Stimulated activated CD4-positive, alpha-beta T cell treated with anti-CD3 and anti-CD28 coated beads, Interleukin-4, amount 100 ng/mL, for 48 hours (primary cell): ENCODE data around the gene F11R.
A peak's percentile ranks its signal among the peaks of the same experiment; 100 is the strongest.
"Not testable (repeated sequence)": the region's sequence is repeated elsewhere in the genome, so short reads cannot be mapped to it uniquely, and the experiment has no call there.

Experiments
- DNase-seq, 2 donors: peaks; one replicate each; pipeline ENCODE4 v3.0.0-alpha.2; 2020; ENCODE audit warnings: low read depth in 2 of 2

Gene F11R

DNA sequence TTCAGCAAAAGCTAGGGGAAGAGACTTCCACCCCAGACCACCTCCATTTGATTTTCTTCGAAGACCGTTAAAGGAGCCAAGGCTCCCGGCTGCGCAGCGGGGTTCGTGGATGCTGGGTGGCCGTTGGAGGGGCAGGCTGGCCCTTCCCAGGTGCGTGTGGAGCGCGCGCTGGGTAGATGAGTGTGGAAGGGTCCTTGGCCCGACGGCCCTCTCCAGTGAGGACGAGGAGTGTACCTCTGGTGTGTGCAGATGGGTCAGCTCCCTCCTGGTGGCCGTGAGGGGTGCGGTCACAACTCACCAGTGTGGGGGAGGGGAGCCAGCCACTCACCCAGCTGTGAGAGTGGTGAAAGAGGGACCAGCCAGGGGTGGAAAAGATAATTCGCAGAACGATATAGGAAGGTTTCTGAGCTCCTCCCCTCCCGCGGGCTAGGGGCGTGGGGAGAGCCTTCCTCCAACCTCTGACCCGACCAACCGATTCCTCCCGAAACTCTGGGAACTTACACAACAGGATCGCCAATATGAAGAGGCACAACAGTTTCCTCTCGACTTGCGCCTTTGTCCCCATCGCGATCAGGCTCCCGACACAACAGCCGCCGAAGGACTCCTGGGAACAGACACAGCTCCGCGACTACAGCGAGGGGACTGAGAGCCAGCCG is at the start of gene F11R:
Gene F11R (minus strand): TSS at position 644 of the 656 bp plus-strand sequence. CDS start 79 bp downstream, at position 565.
- no peak for DNase-seq

GRCh38 chr1:161069731-161070270 is 48.8 kb upstream of the F11R start, which contains the start of gene ARHGAP30:
TSS of gene ARHGAP30 (minus strand) at chr1:161069891. CDS start at chr1:161069624, 267 bp downstream.
- DNase-seq = peak; percentile 69 to 75

DNA sequence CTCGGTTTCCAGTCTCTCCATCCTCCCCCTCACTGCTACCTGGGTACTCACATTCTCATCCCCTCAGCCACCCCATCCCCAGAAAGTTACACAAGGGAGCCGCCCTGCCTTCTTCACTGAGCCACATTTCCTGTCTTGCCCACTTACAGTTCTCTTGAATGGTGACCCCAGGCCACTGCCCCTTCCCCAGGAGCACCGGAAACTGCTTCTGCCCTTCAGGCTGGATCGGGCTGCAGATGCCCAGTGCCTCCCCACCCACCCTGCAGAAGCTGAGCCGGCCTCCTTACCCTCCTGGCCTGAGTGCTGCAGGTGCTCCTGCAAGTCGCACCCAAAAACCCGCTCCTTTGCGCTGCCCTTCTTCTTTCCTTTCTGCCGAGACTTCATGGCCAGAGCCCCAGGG is 48.3 kb upstream of the F11R start:
- no peak for DNase-seq

DNA sequence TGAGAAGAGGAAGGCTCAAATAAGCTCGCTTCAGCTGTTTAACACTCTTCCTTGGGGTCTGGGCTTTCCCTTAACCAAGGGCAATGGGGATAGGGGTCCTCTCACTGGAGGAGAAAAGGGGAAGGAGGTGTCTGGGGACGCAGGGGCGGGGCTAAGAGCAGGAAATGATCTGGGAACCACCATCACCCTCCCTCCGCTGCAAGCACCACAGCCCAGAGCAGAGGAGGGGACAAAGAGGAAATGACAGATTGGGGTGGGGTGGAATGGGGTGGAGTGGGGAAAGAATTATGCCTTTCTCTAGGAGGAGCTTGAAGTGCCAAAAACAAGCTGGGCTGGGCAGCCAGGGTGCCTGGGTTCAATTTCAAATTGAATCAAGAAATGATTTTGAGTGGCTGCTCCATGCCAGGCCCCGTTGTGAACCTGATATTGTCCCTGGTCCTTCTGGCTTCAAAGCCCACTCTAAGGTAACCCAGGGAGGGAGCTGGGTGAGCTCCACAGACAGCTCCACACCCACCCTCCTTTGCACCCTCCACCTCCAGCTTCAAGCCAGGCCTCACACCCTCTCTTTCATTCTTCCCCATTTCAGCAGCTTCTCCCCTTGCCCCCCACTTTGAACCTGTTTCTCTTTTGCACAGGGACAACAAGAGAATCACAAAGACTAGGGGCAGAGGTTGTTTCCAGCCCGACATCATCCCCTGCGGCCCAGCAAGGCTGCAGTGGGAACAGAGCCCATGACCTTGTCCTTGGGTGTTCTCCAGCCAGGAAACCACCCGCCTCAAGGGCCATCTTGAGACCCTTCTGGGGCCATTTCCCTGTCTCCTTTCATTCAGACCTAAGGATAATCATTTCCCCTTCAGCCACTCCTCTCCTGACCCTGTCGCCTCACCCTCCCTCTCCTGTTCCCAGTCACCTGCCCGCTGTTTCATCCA is 47.6 kb upstream of the F11R start:
- DNase-seq = peak; percentile 64 to 80

GRCh38 chr1:161066694-161067093 is 45.7 kb upstream of the F11R start:
- DNase-seq = no peak

- DNase-seq = not testable (repeated sequence)
These were observed 44.7 kb upstream of the F11R start for GRCh38 chr1:161065681-161066080.

DNA sequence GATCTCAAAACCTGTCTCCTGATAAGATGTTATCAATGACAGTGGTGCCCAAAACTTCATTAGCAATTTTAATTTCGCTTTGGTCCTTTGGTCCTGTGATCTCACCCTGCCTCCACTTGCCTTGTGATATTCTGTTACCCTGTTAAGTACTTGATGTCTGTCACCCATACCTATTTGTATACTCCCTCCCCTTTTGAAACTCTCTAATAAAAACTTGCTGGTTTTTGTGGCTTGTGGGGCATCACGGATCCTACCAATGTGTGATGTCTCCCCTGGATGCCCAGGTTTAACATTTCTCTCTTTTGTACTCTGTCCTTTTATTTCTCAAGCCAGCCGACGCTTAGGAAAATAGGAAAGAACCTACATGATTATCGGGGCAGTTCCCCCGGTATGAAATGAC is 43.0 kb upstream of the F11R start:
- DNase-seq = not testable (repeated sequence)

- DNase-seq = no peak
These were observed 40.5 kb upstream of the F11R start for GRCh38 chr1:161061419-161061818.

DNA sequence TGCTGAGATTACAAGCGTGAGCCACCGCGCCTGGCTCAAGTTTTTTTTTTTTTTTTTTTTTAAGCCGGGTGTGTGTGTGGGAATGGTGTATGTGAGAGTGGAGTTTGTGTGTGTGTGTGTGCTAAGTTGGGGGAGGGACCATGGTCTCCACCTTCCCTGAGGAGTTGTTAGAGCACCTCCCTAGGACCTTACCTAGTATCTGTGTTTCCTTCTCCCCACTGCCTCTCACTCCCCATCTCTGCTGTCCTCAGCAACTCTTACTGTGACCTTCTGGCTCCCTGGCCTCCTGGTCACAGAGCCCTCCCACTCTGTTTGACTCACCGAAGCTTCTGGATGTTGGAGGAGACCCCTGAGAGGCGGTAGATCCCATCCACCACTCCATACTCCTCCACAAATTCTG is 38.3 kb upstream of the F11R start:
- DNase-seq = no peak

GRCh38 chr1:161054805-161055204 is 33.9 kb upstream of the F11R start:
- DNase-seq = no peak

DNA sequence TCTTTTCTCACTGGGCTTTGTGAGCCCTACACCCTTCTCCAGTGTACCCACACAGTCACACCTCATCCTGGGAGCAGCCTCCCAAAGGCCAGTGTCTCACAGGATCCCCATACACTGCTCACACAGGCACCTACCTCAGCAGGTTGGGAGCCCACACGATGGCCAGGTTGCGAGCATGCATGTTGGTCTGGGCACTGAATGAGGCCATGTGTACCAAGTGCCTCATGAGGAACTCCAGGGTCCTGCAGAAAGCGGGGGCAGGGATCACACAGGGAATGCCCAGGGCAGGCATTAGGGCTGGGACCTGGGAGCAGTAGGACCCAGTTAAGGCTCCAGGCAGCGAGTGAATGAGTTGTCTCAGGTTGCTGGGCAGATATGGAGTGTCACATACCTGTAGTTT is 33.3 kb upstream of the F11R start:
- no peak for DNase-seq

DNA sequence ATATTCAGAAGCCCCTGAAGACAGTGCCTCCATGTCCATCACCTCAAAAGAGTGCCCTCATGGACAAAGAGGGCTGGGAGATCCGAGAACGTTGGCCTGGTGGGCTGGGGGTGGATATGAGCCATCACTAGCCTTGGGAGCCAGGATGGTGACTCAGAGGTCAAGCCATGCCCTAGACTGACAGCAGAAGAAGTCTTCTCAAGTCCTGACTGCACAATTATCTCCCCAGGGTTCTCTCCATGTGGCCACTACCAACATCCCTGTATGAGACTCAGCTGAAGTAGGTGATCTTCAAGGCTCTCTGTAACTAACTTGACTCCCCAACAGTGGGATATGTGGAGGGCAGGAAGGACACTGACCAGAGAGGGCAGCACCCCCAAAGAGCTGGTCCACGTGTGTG is 31.9 kb upstream of the F11R start:
- DNase-seq = no peak

- no peak for DNase-seq
These were observed 30.3 kb upstream of the F11R start for GRCh38 chr1:161051219-161051618.

- DNase-seq = no peak
These were observed 28.2 kb upstream of the F11R start for GRCh38 chr1:161048949-161049722.

- no peak for DNase-seq
These were observed 26.8 kb upstream of the F11R start for GRCh38 chr1:161047436-161048420.

GRCh38 chr1:161046605-161047228 is 25.8 kb upstream of the F11R start:
- DNase-seq = no peak

- peak; percentile 87 to 90 for DNase-seq
These were observed 25.0 kb upstream of the F11R start, which contains the start of gene USF1 for GRCh38 chr1:161045736-161046604. TSS of gene USF1 (minus strand) at chr1:161045977. CDS start at chr1:161043275, 2,702 bp downstream.

DNA sequence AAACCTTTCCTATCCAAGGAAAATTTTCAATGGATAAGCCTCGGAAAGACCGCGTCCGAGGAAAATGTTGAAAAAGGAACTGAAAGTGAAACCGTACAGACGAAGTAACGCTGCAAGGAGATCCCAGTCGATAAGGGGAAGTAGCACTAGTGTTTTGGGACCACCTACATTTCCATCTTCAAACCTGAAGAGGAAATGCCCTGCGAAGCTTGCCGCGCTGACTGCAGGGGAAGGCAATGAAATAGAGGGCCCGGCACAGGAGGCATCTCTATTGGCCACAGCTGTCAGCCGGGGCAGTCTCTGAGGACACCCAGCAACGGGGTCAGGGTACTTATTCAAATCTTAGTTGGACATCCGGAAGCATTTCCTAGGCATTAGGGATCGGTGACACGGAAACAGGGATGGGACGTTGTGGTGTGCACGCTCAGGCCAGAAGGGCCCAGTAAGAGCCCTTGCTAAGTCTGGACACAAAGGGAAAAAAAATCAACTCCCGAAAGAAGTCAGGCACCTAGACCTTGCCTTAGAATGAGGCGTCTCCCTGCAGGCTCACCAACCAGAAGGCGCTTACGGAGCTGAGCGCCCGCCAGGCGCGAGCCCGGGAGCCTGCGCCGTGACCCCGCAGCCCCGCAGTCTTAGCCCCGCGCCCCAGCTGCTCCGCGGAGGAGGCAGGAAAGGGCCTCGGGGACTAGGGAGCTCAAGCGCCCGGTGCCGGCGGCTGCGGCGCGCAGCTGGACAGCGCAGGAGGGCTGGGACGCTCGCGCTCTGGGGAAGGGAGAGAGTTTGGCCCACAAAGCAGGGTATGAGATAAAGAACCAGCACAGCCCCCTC is 24.2 kb upstream of the F11R start:
- DNase-seq = peak; percentile 38 to 41
